ENCODE measurements around the gene CHD5.

GRCh38 chr1:6140413-6140812, 39.7 kb downstream of the CHD5 start:
- no peak for TF ChIP-seq MXD4 (CRISPR knock-in tag; IDR thresholded peaks at IDR 0.05)
- TF ChIP-seq, protein P1, sequence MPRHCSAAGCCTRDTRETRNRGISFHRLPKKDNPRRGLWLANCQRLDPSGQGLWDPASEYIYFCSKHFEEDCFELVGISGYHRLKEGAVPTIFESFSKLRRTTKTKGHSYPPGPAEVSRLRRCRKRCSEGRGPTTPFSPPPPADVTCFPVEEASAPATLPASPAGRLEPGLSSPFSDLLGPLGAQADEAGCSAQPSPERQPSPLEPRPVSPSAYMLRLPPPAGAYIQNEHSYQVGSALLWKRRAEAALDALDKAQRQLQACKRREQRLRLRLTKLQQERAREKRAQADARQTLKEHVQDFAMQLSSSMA (CRISPR knock-in tag; IDR thresholded peaks at IDR 0.05) = no peak
- no peak for TF ChIP-seq CBX2 (IDR thresholded peaks at IDR 0.05; ENCODE audit: low read depth, low read length)
- no peak for TF ChIP-seq CBX2 (CRISPR knock-in tag; IDR thresholded peaks at IDR 0.05; ENCODE audit: low read depth)
- no peak for TF ChIP-seq XRCC5 (optimal IDR thresholded peaks at IDR 0.05; ENCODE audit: low read length)
- TF ChIP-seq ZBTB21 (CRISPR knock-in tag; IDR thresholded peaks at IDR 0.05) = no peak
- TF ChIP-seq ATF7 (IDR thresholded peaks at IDR 0.05) = no peak
- no peak for TF ChIP-seq ATF7 (CRISPR knock-in tag; IDR thresholded peaks at IDR 0.05)
- no peak for TF ChIP-seq ZNF672 (CRISPR knock-in tag; IDR thresholded peaks at IDR 0.05)
- TF ChIP-seq CREB1 (IDR thresholded peaks at IDR 0.05) = no peak
- TF ChIP-seq CREB1 (CRISPR knock-in tag; IDR thresholded peaks at IDR 0.05) = no peak
- TF ChIP-seq ZNF615 (CRISPR knock-in tag; IDR thresholded peaks at IDR 0.05; ENCODE audit: borderline replicate concordance) = no peak
- no peak for TF ChIP-seq SETDB1 (CRISPR knock-in tag; IDR thresholded peaks at IDR 0.05; ENCODE audit: borderline replicate concordance)
- no peak for TF ChIP-seq ZNF253 (CRISPR knock-in tag; IDR thresholded peaks at IDR 0.05; ENCODE audit: borderline replicate concordance)
- no peak for TF ChIP-seq CTCF (CRISPR knock-in tag; IDR thresholded peaks at IDR 0.05)
- no peak for TF ChIP-seq NFE2L1 (CRISPR knock-in tag; IDR thresholded peaks at IDR 0.05; ENCODE audit: borderline replicate concordance)
- no peak for TF ChIP-seq TAF1 (CRISPR knock-in tag; IDR thresholded peaks at IDR 0.05)

All from HepG2 (cell line).